GM23338 (cell line): ENCODE measurements around the gene STAT6. TPM values are rescaled to one million over a fixed set of nuclear protein-coding genes. Genes with fewer than 3 reads are reported as not detected.

Experiments
- ATAC-seq: fragments of 200-7000 bp; cut with Tn5 transposase; 3 replicates; pipeline ENCODE4 v1.9.1; 2020
- DNase-seq: peaks from one replicate; pipeline ENCODE4 v3.0.0-alpha.2; 2015; ENCODE audit warnings: low spot score
- H2AFZ ChIP-seq: fragments of 200-600 bp; sonication (generic); 2 replicates; pipeline ENCODE4 v1.8.0; 2016; ENCODE audit warnings: antibody characterized with exemption, mild to moderate bottlenecking, moderate library complexity
- H3F3A ChIP-seq: fragments of 200-600 bp; sonication (generic); replicated peaks from 2 replicates; pipeline ENCODE4 v1.8.0; 2017; ENCODE audit warnings: antibody characterized with exemption, mixed run types, low read depth
- H3K27ac ChIP-seq: fragments of 200-600 bp; sonication (generic); 2 replicates; pipeline ENCODE4 v1.6.1; 2016; ENCODE audit warnings: low read depth
- H3K27me3 ChIP-seq: fragments of 200-600 bp; sonication (generic); 2 replicates; pipeline ENCODE4 v1.8.0; 2016; ENCODE audit warnings: mild to moderate bottlenecking, mixed run types, moderate library complexity; ENCODE audit not compliant: insufficient read depth
- H3K36me3 ChIP-seq: fragments of 200-600 bp; sonication (generic); 2 replicates; pipeline ENCODE4 v1.8.0; 2016; ENCODE audit warnings: mild to moderate bottlenecking; ENCODE audit not compliant: insufficient read depth
- H3K4me1 ChIP-seq: fragments of 200-600 bp; sonication (generic); 2 replicates; pipeline ENCODE4 v1.8.0; 2016; ENCODE audit warnings: mild to moderate bottlenecking, moderate library complexity; ENCODE audit not compliant: insufficient read depth
- H3K4me2 ChIP-seq: fragments of 200-600 bp; sonication (generic); 2 replicates; pipeline ENCODE4 v1.7.1; 2017; ENCODE audit warnings: mixed run types
- H3K4me3 ChIP-seq: fragments of 200-600 bp; sonication (generic); 2 replicates; pipeline ENCODE4 v1.6.1; 2016; ENCODE audit warnings: mixed run types
- H3K79me2 ChIP-seq: fragments of 200-600 bp; sonication (generic); replicated peaks from 2 replicates; pipeline ENCODE4 v1.8.0; 2017; ENCODE audit warnings: mild to moderate bottlenecking; ENCODE audit not compliant: insufficient read depth
- H3K9me2 ChIP-seq: fragments of 200-600 bp; sonication (generic); 2 replicates; pipeline ENCODE4 v1.8.0; 2017; ENCODE audit not compliant: insufficient read depth
- H4K20me1 ChIP-seq: fragments of 200-600 bp; sonication (generic); replicated peaks from 2 replicates; pipeline ENCODE4 v1.8.0; 2017; ENCODE audit warnings: mild to moderate bottlenecking; ENCODE audit not compliant: insufficient read depth
- H3K27ac Mint-ChIP-seq: 2 replicates; pipeline ENCODE4 v1.8.0; 2020; ENCODE audit warnings: inconsistent platforms, mild to moderate bottlenecking, moderate library complexity, mixed read lengths
- H3K27me3 Mint-ChIP-seq: 3 replicates; pipeline ENCODE4 v1.8.0; 2022; ENCODE audit warnings: low read depth, mild to moderate bottlenecking, moderate library complexity, mixed read lengths, inconsistent platforms; ENCODE audit not compliant: insufficient read depth, poor library complexity
- H3K36me3 Mint-ChIP-seq: 3 replicates; pipeline ENCODE4 v1.8.0; 2021; ENCODE audit warnings: low read depth, mild to moderate bottlenecking, inconsistent platforms, moderate library complexity, mixed read lengths
- H3K4me1 Mint-ChIP-seq: 3 replicates; pipeline ENCODE4 v1.8.0; 2020; ENCODE audit warnings: mild to moderate bottlenecking, inconsistent platforms, mixed read lengths
- H3K4me3 Mint-ChIP-seq: 3 replicates; pipeline ENCODE4 v1.8.0; 2021; ENCODE audit warnings: moderate library complexity, mild to moderate bottlenecking, inconsistent platforms, mixed read lengths
- H3K9me3 Mint-ChIP-seq: 3 replicates; pipeline ENCODE4 v1.8.0; 2020; ENCODE audit warnings: moderate library complexity, mild to moderate bottlenecking, inconsistent platforms, mixed read lengths
- CREB1 ChIP-seq: fragments of 250-450 bp; sonication (Bioruptor Pico); IDR thresholded peaks from 2 replicates; pipeline ENCODE4 v1.5.0; 2020; ENCODE audit warnings: low read depth, mild to moderate bottlenecking, moderate library complexity
- EZH2phosphoT487 ChIP-seq: fragments of 200-600 bp; sonication (generic); IDR thresholded peaks from one replicate; pipeline ENCODE4 v1.8.1; 2018; ENCODE audit warnings: antibody characterized with exemption; ENCODE audit not compliant: unreplicated experiment
- JUNB ChIP-seq: IDR thresholded peaks from one replicate; pipeline ENCODE4 v1.6.1; 2016; ENCODE audit warnings: antibody characterized with exemption; ENCODE audit not compliant: unreplicated experiment
- NANOG ChIP-seq: IDR thresholded peaks from 2 replicates; pipeline ENCODE4 v1.6.1; 2016; ENCODE audit warnings: antibody characterized with exemption, borderline replicate concordance
- ZNF331 ChIP-seq: fragments of 250-450 bp; sonication (Bioruptor Pico); IDR thresholded peaks from 2 replicates; pipeline ENCODE4 v1.5.0; 2020; ENCODE audit warnings: low read depth, mild to moderate bottlenecking, moderate library complexity
- ZNF462 ChIP-seq: fragments of 250-450 bp; sonication (Bioruptor Pico); IDR thresholded peaks from 2 replicates; pipeline ENCODE4 v1.5.0; 2020; ENCODE audit warnings: mild to moderate bottlenecking, moderate library complexity
- polyA plus RNA-seq: library from polyadenylated mRNA; unstranded; fragments of >200 nt; fragmentation: Nextera tagmentation; extraction: Ambion mirVana; gene quantifications from 2 replicates; pipeline ENCODE4 v1.2.1, GENCODE V29; 2016
- total RNA-seq: library from RNA; depleted of rRNA; stranded (reverse); fragments of >200 nt; shearing (Covaris generic); gene quantifications from 2 replicates; pipeline ENCODE4 v1.2.3, GENCODE V29; 2014
- TF ChIP-seq, protein P1 (sequence below), 2 experiments: fragments of 200-600 bp in 1 of 2; sonication (generic) in 1 of 2; conservative IDR thresholded peaks; 2 replicates each; pipeline versions ENCODE4 v1.5.1 to v1.6.1; 2016 to 2017; ENCODE audit warnings: antibody characterized with exemption in 2 of 2, low read depth in 2 of 2, mild to moderate bottlenecking in 2 of 2, moderate library complexity in 1 of 2

The STAT6 gene
- total and polyA plus RNA-seq, 2 experiments from 2014 or later, result 14.3 to 28.1 TPM

GRCh38 chr12:57058454-57058853, 52.7 kb downstream of the STAT6 start (continued):
- TF ChIP-seq ZNF462 (no peak), JUNB (no peak), CREB1 (CRISPR knock-in tag) (no peak)

DNA sequence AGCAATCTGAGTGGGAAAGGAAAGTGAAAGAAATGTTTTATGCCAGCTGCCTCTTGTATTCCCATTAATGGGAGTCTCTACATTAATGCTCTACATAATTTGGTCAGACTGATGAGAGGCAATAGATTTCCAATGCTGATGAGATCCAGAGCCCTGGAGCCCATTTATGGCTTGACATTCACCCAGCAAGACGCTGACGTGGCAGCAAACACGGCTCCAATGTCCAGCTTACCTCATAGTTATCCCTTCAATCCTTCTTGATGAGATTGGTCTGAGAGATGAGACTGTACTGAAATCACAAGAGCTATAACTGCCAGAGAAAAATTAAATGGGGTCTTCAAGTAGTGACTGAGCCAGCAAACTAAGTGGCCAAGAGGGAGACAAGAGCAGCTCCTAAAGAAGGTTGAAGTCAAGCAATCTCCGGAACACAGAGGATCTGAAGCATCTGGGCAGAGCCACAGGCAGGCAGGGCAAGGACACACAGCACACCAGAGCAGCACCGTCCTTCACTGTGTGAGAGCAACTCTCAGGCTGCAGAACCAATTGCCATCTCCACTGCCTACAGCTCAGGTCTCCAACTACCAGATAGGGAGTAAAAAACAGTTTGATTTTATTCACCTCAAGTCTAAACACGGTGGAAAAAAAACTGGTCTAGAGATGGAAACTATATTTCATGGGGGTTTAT, 54.0 kb downstream of the STAT6 start:
- H3K4me1 ChIP-seq, result no peaks in the 10 kb centered on the region
- no peak overlapping the region for H3K27ac Mint-ChIP-seq
- no peak overlapping the region for H3K27ac ChIP-seq
- peaks cover 9% of the 10 kb centered on the region; the same call in 1 of the 2 replicates for H3F3A ChIP-seq
- no peaks in the 10 kb centered on the region for H3K27me3 Mint-ChIP-seq
- no peak overlapping the region for H3K4me2 ChIP-seq
- DNase-seq, result no peak
- H3K9me2 ChIP-seq, result no peaks in the 10 kb centered on the region
- H4K20me1 ChIP-seq, result peaks cover 8% of the 10 kb centered on the region; the same call in 1 of the 2 replicates
- no peak overlapping the region for H3K4me3 Mint-ChIP-seq
- H3K36me3 ChIP-seq, result peaks cover 47% of the 10 kb centered on the region
- no peaks in the 10 kb centered on the region for H3K27me3 ChIP-seq
- H3K9me3 Mint-ChIP-seq, result no peaks in the 10 kb centered on the region
- H3K4me3 ChIP-seq, result no peak overlapping the region
- no peaks in the 10 kb centered on the region for H3K79me2 ChIP-seq
- ATAC-seq, result no peak
- no peaks in the 10 kb centered on the region for H3K4me1 Mint-ChIP-seq
- no peak overlapping the region for H2AFZ ChIP-seq
- peaks cover 58% of the 10 kb centered on the region for H3K36me3 Mint-ChIP-seq
- TF ChIP-seq, protein P1, sequence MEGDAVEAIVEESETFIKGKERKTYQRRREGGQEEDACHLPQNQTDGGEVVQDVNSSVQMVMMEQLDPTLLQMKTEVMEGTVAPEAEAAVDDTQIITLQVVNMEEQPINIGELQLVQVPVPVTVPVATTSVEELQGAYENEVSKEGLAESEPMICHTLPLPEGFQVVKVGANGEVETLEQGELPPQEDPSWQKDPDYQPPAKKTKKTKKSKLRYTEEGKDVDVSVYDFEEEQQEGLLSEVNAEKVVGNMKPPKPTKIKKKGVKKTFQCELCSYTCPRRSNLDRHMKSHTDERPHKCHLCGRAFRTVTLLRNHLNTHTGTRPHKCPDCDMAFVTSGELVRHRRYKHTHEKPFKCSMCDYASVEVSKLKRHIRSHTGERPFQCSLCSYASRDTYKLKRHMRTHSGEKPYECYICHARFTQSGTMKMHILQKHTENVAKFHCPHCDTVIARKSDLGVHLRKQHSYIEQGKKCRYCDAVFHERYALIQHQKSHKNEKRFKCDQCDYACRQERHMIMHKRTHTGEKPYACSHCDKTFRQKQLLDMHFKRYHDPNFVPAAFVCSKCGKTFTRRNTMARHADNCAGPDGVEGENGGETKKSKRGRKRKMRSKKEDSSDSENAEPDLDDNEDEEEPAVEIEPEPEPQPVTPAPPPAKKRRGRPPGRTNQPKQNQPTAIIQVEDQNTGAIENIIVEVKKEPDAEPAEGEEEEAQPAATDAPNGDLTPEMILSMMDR (conservative IDR thresholded peaks at IDR 0.05; ENCODE audit: low read depth in 2 of 2), result no peak
- TF ChIP-seq ZNF462, result no peak
- TF ChIP-seq ZNF331, result no peak
- no peak for TF ChIP-seq NANOG
- no peak for TF ChIP-seq EZH2phosphoT487
- no peak for TF ChIP-seq JUNB
